Measurements from ENCODE around the gene TEF.
A peak's percentile ranks its signal among the peaks of the same experiment; 100 is the strongest.

The TEF gene, protein sequence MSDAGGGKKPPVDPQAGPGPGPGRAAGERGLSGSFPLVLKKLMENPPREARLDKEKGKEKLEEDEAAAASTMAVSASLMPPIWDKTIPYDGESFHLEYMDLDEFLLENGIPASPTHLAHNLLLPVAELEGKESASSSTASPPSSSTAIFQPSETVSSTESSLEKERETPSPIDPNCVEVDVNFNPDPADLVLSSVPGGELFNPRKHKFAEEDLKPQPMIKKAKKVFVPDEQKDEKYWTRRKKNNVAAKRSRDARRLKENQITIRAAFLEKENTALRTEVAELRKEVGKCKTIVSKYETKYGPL

DNA sequence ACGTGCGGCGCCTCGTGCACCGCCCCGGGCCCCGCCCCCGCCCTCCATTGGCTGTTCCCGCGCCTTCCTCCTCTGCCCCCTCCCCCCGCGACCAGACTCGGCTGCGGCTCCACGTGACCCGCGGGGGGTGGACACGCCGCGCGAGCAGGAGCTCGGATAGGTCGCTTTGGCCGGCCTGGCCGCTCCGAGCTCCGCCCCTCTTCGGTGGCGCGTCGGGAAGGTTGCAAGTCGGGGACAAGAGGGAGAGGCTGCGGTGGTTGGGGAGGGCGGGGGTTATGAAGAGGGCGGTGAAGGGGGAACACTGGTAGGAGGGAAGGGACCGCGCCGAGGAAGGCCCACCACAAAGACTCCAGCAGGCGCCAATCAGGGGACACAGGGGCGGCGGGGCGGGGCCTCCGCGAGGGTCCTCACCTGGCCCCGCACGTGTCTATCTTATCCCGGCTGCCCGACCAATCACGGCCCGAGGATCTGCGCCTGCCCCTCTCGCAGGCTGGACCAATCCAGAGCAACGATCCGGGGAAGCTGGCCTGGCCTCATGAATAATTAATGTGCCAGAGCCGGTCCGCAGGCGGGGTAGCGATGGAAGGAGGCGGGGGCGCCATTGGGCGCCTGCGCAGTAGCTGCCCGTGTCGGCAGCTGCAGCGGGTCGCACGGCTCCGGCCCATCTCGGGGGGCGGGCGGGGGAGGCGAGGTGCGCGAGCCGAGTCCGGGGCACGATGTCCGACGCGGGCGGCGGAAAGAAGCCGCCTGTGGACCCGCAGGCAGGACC, at the start of gene TEF:
Gene TEF, plus strand, starts transcription at position 614 of the 769 bp plus-strand sequence. Its CDS starts 103 bp downstream, at position 717.
- DNase-seq (ENCODE audit: low read depth): peak; percentile 90

DNA sequence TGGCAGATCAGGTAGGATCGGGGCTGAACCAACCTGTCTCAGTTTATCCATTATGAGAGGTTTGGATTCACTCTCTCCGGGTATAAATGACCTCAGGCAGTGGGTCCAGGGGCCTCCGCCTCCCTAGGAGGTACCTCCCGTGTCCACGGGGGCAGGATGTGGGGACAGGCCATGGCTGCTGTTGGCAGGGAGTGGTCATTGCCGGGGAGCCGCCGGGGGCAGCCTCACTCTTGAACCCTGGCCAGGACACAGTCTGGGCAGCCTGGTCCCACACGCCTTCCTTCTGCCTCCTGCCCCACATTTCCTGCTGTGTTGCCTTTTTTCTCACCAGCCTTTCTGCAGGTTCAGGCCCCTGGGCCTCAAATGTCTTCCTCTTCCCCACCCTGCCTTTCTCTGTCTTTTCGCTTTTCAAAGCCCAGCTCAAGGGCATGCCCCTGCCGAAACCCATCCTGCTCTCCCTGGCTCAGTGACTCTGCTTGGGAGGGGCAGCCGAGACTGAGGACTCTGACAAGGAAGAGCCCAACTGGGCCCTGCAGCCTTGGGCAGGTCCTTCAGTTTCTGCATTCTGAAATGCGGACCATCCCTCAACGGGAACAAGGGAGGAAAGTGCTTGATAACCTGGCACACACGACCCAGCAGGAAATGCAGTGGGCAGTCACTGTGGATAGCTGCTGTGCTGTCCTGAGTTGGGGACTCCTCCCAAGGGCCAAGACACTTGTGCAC, 49.4 kb upstream of the TEF start:
- DNase-seq (ENCODE audit: low read depth): no peak

DNA sequence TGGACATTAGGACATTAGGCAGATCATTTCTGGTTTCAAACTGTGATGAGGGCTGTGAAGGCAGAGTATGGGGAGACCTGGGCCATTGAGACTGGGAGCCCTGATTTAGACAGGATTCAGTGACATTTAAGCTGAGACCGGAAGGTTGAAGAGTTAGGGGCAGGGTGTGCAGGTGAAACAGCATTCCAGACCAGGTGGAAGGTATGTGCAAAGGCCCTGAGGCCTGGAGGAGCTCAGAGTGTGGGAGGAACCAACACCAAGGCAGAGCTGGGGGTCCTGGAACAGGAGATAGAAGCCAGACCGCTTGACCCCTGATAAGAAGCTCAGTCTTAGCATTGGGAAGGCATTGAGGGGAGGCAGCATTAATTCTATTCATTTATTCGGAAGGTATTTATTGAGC, 47.9 kb upstream of the TEF start:
- no peak for DNase-seq (ENCODE audit: low read depth)

DNA sequence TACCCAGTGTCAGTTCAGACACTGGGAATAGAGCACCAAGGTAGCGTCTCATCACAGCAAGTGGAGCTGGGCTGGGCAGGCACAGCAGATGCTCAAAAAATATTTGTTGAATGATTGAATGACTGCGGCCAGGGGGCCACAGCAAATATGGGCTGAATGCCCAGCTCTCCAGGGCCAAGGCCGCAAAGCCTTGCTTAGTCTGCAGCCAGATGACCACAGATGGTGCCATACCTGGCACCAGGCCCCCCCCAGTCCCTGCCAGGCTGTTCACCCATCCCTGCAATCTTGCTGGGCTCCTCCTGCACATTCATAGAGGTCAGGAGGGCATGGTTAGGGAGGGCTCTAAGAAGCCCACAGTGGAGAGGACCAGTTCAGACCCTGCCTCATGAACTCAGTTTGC, 47.5 kb upstream of the TEF start:
- DNase-seq (ENCODE audit: low read depth): no peak

DNA sequence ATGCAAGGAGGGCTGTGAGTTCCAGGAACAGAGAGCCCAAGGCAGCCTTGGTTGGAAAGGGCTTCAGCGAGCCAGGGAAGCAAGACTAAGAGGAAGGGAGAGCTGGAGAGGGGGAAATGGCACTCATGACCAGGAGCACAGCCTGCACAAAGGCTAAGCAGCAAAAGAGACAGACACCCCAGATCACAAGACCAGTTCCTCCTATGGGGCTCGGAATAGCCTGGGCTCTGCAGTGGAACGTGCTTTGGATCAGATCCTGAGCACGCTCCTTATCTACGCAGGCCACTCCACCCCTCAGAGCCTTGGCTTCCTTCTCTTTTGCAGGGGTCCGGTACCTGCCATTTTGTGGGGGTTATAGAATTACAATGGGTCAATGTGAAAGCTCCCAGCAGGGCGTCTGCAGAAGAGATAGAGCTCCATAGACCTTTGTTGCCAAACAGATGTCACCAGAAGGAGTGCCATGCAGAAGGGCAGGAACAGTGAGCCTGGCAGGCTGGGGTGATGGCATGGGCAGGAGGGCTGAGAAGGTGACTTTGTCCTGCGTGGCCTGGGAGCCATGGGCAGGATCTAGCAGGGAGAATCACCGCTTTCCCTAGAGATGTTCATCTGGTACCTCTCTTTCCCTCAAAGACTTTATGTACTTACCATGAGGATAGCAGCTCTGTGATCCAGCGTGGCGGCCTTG, 46.6 kb upstream of the TEF start:
- no peak for DNase-seq (ENCODE audit: low read depth)

DNA sequence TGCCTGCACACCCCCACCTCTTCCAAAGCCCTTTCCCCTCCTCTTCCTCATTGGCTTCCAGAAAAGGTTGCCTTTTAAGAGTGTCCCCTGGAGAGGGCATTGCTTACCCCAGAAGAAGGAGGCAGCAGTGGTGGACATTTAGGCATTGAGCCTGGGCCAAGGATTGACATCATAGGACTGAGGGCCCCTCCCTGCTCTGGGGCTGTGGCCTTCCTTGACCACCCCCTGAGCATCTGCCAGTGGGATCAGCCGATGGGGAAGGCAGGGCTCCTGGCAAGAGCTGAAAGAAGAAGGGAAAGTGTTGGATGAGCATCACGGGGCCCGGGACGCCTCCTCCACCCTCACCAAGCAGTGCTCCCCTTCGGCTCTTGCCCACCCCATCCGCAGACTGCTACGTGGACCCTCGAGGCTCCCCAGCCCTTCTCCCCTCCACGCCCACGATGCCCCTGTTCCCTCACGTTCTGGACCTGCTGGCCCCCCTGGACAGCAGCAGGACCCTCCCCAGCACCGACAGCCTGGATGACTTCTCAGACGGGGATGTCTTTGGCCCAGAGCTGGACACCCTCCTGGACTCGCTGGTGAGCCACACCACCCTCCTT, 43.0 kb upstream of the TEF start:
- DNase-seq (ENCODE audit: low read depth): no peak

DNA sequence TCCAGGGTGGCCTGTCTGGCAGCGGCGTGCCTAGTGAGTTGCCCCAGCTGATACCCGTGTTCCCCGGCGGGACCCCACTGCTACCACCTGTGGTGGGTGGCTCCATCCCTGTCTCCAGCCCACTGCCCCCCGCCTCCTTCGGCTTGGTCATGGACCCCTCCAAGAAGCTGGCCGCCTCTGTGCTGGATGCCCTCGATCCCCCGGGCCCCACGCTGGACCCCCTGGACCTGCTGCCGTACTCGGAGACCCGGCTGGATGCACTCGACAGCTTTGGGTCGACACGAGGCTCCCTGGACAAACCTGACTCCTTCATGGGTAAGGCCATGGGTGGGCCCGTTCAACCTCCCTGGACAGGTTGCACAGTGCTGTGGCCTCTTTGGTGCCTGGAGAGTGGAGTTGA, 41.9 kb upstream of the TEF start:
- DNase-seq (ENCODE audit: low read depth): no peak

DNA sequence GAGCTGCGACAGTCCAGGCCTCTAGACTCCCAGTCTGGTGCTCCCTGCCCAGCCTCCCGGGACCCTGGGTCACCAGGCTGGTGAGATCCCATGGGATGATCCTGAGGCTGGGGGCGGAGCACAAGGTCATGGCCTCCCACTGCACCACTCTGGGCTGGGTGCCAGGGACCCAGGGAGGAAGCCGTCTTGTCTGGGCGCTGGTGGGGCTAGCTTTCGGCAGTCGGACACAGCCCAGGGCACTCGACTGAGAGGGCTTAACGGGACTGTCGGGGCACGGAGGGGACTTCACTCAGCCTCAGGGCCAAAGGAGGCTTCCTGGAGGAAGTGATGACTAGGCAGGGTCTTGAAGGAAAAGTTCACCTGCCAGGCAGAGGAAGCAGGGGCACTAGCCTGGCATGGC, 41.4 kb upstream of the TEF start:
- DNase-seq (ENCODE audit: low read depth): no peak

DNA sequence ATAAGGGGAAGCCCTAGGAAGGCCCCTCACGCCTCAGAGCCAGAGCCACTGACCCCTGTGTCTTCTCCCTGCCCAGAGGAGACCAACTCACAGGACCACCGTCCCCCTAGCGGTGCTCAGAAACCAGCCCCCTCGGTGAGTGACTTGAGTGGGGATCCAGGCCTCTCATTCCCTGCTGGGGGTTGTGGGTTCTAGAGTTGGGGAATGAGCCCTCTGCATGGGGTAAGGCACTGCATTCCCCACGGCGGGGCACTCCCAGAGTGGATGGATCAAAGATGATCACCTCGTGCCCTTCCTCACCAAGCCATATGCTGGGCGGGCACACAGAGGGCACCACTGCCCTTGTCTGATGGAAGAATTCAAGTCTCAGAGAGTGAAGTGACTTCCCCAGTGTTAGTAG, 40.7 kb upstream of the TEF start:
- DNase-seq (ENCODE audit: low read depth): no peak

DNA sequence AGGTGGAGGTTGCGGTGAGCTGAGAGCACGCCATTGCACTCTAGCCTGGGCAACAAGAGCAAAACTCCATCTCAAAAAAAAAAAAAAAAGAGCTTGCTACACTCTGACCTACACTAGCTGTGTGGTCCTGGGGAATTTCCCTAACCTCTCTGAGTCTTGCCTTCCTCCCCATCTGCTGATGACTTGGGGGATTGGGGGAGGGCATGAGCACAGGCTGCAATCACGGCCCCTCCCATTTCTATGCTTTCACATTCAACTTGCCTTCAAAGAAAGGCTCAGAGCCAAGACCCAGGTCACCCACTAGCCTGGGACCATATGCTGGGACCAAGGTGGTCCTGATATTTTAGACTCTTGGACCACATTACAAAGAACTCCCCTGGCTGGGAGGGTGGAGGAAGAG, 39.8 kb upstream of the TEF start:
- no peak for DNase-seq (ENCODE audit: low read depth)

DNA sequence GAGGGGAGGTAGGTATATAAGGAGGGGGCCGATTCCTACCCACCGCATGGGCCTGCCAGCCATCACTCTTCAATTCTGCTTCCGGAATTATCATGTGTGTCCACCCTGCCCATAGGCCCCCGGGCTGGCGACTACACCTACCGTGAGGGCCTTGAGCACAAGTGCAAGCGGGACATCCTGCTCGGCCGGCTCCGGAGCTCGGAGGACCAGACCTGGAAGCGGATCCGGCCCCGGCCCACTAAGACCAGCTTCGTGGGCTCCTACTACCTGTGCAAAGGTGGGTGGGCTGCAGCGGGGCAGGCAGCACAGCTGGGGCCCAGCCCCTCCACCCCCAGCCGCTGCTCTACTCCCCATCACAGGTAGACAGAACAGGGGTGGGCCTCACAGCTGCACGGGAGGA, 38.4 kb upstream of the TEF start:
- DNase-seq (ENCODE audit: low read depth): no peak

DNA sequence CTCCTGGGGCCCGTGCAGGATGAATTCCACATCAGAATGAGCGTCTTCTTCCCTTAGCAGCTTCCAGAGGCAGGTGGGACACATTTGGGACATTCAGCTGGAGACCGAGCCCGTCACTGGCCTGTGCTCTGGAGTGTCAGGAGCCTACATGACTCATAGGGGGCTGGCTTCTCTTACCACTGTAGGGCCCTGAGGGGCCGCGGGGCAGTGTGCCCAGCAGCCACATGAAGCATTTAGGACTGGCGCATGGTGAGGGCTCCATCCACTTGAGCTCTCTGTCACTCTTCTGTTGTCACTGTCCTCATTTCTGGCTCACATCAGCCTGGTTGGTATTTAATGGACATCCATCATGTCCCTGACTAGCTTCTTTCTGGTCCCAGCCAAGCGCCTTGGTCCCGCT, 38.0 kb upstream of the TEF start:
- no peak for DNase-seq (ENCODE audit: low read depth)

DNA sequence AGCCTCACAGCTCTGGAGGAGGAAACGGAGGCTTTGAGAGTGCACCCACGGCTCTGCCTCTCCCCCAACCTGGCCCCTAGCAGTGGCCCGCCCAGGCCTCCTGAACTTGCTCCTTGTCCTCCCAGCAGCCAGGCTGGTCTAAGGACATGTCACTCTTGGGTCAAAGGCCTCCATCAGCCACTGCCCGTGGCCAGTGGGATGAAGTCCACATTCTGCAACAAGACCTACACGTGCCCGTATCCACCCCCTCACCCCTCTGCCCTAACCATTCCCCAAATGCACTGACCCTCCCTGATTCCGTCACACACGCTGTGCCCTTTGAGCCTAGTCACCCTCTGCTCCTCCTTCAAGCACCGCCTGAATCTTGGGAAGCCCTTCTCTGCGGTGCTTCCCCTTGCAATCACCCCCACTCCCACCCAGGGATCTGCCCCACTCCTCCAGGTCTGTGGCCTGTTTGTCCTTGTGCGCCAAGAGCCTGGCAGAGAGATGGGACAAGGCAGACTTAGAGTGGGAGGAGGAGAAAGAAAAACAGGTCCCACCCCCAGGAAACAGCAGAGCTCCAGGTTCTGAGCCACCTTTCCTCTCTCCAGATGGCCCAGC, 37.5 kb upstream of the TEF start:
- DNase-seq (ENCODE audit: low read depth): no peak

DNA sequence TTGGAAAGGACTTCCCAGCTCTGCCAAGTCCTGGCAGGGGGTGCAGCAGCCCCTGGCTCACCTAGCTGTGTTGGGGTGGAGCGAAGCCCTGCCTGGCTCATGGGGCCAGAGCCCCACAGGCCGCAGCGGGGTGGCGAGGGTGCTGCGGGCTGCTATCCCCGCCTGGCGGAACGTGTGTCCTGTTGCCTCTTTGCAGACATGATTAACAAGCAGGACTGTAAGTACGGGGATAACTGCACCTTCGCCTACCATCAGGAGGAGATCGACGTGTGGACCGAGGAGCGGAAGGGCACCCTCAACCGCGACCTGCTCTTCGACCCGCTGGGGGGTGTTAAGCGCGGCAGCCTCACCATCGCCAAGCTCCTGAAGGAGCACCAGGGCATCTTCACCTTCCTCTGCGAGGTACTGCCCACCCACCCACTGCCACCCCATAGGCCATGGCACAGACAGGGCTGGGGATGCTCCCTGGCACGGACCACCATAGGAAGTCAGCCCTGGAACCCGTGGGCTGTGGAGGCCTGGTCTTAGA, 35.9 kb upstream of the TEF start:
- DNase-seq (ENCODE audit: low read depth): no peak

DNA sequence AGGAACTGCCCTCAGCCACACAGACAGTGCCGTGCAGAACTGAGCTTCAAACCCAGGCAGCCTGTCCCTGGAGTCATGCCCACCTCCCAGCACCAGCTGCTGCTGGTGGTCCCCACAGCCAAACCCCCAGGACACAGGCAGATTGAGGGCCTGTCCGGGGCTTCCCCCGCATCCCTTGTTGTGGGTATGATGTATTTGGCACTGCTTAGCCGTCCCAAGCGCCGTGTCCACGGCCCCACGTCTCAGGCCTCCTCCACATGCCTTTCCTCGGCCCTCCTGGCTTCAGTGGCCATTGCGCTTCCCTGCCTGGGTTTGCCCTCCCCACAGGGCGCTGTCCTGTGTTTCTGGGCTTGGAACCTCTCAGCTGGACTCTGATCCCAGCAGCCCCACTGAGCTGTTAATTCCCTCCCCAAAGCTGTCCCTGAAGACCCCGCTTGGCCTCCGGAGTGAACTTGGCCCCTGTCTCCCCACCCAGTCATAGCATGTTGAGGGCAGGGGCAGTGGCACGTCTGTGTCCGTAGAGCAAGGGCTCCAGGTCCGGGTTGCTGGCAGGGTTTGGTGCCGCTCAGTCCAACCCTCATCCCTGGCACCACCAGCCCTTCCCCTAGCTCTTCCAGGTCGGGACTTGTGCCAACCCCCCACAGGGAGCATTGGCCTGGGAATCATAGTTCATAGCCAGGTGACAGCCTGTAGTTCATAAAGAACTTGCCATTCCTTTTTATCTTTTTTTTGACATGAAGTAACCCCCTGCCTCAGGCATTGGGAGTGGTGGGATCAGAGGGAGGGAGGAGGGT, 34.5 kb upstream of the TEF start:
- DNase-seq (ENCODE audit: low read depth): no peak

DNA sequence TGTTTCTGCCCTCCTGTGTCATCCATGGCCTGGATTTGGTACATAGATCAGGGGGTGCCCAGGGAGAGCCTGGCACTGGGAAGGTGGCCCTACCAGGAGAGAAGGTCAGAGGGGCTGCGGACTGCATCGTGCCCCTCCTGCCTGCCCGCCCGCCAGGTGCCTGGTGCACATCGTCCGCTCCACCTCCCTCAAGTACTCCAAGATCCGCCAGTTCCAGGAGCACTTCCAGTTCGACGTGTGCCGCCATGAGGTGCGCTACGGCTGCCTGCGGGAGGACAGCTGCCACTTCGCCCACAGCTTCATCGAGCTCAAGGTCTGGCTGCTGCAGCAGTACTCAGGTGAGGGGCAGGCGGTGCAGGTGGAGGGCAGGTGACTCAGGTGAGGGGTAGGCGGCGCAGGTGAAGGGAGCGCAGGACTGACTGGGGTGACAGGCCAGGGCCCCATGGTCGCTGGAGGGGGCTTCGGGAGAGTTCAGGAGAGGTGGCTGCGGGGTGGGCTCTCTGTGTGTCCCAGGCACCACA, 32.7 kb upstream of the TEF start:
- no peak for DNase-seq (ENCODE audit: low read depth)

DNA sequence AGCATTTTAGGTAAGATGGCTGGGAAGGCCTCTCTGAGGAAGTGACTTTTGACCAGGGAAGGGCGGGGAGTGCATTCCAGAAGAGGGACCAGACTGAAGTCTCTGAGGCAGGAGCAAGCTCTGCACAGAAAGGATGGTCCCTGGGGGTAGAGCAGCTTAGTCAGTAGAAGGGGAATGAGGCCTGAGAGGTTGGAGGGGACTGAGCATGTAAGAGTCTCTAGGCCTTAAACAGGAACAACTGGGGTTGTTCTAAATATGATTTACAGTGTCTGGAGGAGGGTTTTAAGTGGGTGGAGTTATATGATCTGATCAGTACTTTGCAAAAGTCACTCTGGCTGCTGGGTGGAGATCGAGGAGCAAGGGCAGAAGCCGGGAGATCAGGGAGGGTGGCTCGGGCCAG, 31.7 kb upstream of the TEF start:
- DNase-seq (ENCODE audit: low read depth): no peak

DNA sequence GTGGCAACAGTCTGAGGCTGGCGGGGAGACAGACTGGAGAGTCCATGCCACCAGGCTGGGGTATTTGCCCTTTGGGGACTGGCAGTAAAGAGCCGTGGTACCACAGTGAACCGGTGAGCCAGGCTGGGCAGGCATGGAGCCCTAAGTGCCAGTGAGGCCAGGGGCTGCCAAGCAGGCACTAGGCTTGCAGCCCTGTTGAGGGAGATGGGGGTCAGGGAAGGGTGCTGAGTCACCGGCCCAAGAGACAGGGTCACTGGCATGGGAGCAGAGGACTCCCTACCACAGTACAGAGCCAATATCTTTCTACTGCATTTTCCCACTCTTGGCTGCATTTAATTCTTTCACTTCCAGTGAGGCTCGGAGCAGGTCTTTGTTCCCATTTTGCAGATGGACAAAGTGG, 30.7 kb upstream of the TEF start:
- no peak for DNase-seq (ENCODE audit: low read depth)

DNA sequence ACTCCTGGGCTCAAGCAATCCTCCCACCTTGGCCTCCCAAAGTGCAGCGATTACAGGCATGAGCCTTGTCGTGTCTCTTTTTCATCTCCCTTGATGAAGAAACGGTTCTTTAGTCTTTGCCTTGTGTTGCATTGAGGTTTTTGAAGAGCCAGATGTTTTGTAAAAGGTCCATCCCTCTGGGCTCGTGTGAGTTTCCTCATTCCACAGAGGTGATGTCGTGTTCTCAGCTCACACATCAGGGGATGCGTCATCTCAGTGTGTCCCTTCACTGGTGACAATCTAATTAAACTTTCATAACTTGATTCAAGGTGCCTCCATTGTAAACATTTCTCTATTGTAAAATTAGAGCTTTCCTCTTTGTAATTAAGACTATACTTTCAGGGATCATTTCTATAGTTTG, 29.7 kb upstream of the TEF start:
- no peak for DNase-seq (ENCODE audit: low read depth)

DNA sequence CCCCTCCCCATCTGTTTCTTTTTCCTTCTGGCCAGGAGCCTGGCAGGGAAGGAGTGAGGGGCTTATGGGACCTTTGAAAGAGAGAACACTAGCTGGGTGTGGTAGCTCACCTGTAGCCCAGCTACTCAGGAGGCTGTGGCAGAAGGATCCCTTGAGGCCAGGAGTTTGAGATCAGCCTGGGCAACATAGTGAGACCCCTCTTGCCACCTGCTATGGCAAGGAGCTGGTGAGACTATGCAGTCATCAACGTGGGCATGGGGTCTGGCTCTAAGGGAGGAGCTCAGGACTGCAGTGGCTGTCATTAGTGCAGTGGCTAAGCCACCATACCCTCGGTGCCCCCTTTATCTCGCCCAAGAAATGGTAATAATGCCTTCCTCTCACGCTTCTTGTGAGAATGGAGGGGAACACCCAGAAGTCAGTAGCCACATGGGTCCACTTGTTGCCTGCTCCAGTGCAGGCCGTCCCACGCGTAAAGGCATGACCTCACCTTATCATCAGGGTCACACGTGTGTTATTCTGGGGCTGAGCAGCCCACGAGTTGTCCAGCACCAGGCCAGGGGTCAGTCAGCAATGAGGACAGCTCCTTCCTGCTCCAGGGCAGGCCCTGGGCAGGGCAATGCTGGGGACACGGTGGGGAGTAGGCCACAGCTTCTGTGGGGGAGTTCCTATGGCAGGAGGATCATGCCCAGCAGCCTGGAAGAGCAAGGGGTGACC, 27.7 kb upstream of the TEF start:
- DNase-seq (ENCODE audit: low read depth): no peak
